ENCODE data around the gene TULP4.

DNA sequence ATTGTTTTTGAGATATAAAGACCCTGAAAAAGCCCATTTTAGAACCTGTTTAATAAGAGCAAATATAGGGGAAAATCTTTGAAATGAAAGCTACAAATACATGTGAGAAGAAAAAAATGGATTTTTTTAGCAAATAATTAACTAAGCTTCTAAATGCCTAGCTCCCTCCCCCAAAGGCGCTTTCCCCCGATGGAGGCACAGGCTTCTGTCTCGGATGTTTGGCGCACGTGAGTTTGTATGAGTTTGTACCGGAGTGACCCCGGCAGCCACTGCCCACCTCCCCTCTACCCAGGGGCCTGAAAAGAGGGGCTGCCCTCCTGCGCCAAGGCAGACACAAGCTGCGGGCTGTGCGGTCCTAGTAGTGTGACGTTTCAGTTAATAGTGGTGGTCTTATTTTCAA lies 197.2 kb downstream of the TULP4 start:
- TF ChIP-seq, protein P1, sequence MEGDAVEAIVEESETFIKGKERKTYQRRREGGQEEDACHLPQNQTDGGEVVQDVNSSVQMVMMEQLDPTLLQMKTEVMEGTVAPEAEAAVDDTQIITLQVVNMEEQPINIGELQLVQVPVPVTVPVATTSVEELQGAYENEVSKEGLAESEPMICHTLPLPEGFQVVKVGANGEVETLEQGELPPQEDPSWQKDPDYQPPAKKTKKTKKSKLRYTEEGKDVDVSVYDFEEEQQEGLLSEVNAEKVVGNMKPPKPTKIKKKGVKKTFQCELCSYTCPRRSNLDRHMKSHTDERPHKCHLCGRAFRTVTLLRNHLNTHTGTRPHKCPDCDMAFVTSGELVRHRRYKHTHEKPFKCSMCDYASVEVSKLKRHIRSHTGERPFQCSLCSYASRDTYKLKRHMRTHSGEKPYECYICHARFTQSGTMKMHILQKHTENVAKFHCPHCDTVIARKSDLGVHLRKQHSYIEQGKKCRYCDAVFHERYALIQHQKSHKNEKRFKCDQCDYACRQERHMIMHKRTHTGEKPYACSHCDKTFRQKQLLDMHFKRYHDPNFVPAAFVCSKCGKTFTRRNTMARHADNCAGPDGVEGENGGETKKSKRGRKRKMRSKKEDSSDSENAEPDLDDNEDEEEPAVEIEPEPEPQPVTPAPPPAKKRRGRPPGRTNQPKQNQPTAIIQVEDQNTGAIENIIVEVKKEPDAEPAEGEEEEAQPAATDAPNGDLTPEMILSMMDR (IDR thresholded peaks at IDR 0.05; ENCODE audit: control extremely low read depth in 1 of 3, insufficient read depth in 1 of 3, low read depth in 1 of 3, low read length in 3 of 3): no peak
- no peak for TF ChIP-seq NRF1 (IDR thresholded peaks at IDR 0.05; ENCODE audit: low read depth, low read length)
